WI38 (cell line): ENCODE results near the gene NRG3.

ENCODE experiments used
- H3K4me3 ChIP-seq: 2 replicates; pipeline ENCODE4 v1.5.1; 2011; ENCODE audit warnings: low read depth, mild to moderate bottlenecking, control low read depth, low read length
- TF ChIP-seq, protein P1 (sequence below): IDR thresholded peaks from 2 replicates; pipeline ENCODE4 v1.5.1; 2012; ENCODE audit warnings: low read depth, mild to moderate bottlenecking, control low read depth, low read length

The NRG3 gene

DNA sequence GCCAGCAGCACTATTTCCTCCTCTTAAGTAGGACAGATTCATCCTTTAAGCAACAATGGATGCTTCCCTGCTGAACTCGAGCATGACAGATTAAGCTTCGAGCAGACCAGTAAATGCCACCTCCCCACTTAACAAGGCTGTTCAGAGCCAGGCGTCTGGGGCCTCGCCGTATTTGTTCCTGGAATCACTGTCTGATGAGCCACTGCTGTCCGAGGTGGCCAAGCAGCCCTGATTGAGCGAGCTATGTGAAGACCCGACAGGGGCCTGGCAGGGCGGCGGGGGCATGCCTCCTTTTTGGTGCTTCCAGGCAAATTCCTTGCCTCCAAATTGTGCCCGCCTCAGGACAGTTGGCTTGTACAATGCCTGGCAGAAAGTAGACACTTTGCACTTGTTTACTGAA lies 862.6 kb downstream of the NRG3 start:
- H3K4me3 ChIP-seq: no peak overlapping the region
- TF ChIP-seq, protein P1, sequence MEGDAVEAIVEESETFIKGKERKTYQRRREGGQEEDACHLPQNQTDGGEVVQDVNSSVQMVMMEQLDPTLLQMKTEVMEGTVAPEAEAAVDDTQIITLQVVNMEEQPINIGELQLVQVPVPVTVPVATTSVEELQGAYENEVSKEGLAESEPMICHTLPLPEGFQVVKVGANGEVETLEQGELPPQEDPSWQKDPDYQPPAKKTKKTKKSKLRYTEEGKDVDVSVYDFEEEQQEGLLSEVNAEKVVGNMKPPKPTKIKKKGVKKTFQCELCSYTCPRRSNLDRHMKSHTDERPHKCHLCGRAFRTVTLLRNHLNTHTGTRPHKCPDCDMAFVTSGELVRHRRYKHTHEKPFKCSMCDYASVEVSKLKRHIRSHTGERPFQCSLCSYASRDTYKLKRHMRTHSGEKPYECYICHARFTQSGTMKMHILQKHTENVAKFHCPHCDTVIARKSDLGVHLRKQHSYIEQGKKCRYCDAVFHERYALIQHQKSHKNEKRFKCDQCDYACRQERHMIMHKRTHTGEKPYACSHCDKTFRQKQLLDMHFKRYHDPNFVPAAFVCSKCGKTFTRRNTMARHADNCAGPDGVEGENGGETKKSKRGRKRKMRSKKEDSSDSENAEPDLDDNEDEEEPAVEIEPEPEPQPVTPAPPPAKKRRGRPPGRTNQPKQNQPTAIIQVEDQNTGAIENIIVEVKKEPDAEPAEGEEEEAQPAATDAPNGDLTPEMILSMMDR: no peak

DNA sequence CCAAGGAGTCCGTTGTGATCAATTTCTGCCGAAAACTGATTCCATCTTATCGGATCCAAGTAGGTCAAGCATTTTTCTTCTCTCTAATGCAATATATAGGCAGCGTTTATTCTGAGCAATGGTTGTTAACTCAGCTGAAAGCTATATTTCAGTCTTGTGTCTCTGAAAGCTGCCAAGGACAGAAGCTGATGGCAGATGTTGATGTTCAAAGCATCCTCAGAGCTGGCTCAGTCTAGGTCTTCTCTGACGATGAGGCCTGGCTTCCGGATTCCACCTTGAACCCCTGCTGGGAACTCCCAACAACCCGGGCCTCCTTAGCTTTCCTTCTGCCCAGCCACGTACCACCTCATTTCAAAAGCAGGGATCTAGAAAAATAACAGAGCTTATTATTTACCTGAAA lies 863.6 kb downstream of the NRG3 start:
- TF ChIP-seq, protein P1: no peak
- H3K4me3 ChIP-seq: no peak overlapping the region

DNA sequence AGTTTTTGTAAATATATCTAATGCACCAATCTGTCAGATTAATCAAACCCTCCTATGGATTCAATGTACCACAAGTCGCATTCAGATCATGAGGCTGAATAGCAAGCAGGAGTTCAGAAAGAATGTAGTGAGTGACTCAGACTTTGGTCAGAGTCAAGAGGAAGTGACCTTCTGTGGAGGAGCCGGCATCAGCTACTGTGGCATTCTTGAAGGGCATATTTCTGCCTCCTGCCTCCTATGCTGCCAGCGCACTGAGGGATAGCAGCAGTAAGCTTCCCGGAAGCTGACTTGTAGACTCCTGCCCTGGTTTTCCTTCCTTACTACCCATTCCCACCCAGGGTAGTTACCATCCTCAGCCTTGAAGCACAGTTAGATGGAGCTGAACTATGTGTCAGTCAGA lies 867.5 kb downstream of the NRG3 start:
- H3K4me3 ChIP-seq: no peak overlapping the region
- TF ChIP-seq, protein P1: no peak

DNA sequence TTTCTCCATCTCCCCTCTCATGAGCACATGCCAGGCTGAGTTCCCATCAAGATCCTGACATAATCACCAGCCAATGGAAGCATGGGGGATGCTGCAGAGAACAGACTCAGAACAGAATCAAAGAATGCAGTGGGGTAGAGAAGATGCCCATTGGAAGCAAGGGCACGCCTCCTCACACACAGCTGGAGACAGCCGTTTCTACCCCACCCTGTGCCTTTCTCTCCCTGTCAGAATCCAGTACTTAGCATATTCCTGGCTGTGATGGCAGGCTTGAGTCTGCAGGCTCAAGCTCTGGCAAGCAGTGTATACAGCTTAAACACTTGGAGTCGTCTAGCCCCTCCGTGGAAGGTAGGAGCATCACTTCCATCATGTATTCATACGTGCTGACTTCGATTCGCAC lies 867.9 kb downstream of the NRG3 start:
- no peak overlapping the region for H3K4me3 ChIP-seq
- TF ChIP-seq, protein P1: no peak

DNA sequence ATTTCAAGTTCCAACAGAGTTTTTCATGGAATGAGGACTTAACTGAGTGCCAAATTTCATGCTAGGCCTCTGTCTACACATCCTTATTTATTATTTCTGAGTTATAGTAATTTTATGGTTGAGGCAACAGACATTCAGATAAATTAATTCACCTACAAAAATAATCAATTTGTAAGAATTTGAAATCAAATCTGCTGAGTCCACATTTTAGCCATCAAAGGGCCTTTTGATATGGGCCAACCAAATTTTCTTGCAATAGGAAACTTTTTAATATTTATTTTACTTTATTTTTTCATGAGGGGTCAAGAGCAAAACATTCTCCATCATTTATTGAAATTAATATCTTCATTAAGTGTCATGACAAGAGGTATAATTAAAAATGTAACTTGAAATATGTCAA lies 875.5 kb downstream of the NRG3 start:
- no peak overlapping the region for H3K4me3 ChIP-seq
- TF ChIP-seq, protein P1: no peak

DNA sequence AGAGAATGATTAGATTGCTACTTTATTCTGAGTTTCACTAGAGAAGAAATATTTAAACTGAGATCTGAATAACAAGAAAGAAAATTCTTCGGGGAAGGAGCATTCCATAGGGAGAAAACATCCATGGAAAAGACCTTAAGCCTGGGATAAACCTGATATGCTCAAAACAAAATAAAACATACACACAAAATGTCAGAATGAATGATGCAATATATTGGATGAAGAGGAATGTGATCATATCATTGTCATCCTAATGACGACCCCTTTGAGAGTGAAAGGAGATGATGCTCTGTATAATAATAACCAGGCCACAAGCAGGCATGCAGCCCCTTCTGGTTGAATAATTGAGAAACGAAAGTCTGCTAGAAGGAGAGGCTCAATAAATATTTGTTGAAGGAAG lies 882.4 kb downstream of the NRG3 start:
- TF ChIP-seq, protein P1: no peak

DNA sequence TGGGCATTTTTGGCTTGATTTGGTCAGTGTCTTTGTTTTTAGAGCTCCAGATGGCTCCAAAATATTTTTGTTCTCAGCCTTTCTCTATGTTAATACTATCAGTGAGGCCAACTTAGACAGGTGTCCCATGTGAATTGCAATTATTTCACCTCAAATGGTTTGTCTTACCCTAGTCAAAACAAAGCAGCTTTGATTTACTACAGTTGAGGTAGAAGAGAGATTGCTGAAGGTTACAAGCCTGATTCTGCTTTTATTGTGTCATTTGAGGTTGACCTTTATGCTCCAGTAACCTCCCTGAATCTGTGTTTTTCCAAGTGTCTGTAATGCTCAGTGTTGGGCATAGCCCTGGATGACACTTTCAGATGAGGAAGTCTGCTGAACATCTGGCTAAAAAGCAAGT lies 882.9 kb downstream of the NRG3 start:
- H3K4me3 ChIP-seq: no peak overlapping the region
- TF ChIP-seq, protein P1: no peak

More for the DNA sequence above, 882.4 kb downstream of the NRG3 start:
- no peak overlapping the region for H3K4me3 ChIP-seq
